HS-27A (cell line): ENCODE results near the gene FIGN.

Source experiments
- DNase-seq: peaks from one replicate; pipeline ENCODE4 v3.0.0-alpha.2; 2012; ENCODE audit warnings: low read depth, missing footprints

The FIGN gene

GRCh38 chr2:163611557-163611906, 124.3 kb downstream of the FIGN start:
- no peak for DNase-seq

DNA sequence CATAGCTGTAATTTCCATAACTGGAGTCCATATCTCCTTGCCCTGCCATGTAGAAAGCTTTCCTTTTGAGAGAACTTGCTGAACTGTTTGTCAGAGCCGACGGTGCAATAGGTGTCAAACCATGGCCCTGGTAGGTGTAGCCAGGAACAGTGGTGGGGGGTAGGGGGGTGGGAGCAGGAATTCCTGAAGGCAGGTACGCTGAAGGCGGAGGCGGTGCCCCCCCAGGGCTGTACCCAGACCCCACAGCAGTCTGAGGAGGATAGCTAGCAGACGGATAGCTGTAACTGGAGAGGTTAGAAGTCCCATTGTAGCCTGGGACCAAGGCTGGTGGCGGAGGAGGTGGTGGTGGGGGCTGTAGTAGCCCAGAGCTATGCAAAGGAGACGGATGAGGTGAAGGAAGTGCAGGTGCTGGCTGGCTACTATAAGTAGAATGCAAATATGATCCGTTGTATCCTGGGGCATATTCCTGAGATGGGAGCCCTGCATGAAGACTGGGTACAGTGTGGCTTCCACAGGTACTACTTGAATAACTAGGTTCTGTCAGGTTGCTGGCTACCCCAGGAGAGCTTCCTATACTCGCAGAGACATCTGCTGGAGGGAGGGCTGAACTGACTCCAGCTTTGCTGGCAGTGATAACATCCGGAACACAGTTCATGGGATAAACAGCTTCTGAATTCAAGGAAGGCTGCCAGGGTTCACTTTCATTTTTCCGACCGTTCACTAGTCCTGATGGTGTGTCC, 124.8 kb downstream of the FIGN start:
- DNase-seq = no peak

DNA sequence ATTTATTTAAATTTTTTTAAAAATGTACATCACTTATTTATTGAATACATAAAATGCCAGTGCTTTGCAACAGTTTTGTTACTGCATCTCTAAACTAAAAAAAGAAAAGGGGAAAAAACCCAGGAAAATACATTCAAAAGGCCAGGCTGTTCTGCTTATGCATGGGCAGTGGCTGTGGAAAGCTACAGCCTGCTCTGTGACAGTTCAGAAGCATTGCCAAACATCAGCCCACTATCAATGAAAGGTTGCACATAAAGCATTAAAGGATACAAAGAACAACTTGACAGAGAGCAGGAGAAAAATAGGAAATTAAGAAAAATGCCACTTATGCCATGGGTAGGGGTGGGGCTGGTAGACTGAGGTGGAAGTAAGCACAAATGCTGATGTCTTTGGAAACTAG, 128.2 kb downstream of the FIGN start:
- no peak for DNase-seq

DNA sequence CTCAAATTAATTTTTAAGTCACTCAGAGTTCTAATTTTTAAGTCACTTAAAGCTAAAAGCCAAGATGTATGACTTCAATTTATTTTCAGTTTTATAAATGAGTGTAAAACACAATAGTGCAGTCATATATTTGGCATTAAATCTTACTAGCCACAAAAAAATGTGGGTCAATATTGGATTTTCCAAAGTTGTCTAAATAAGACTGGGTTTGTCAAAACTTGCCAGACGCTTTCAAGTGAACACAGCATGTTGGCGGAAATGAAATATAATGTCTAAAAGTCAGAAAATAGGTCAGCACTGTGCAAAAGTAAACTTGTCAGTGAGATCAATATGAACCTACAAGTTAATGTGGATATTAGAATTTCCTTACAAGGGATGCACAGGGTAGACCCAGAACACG, 128.9 kb downstream of the FIGN start:
- no peak for DNase-seq

DNA sequence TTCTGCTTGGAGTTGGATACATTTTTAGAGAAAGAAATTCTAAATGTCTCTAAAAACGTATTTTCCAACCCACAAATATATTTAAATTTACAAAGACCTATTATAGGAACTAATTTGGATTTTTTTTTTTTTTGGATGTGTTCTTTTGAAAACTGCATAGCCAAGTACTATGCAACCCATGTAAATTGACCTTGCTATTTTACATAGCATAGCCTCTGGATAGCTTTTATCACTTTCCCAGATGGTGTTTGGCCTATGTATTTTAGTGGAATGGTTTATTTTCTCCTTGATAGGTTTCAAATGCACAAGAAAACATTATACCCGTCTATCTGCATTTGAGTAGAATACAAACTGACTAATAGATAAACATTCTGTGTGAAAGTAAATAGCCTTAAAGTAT, 130.0 kb downstream of the FIGN start:
- no peak for DNase-seq

- DNase-seq = peak; percentile 65
These were observed 130.8 kb downstream of the FIGN start for GRCh38 chr2:163604941-163605555.

GRCh38 chr2:163602196-163602595, 133.6 kb downstream of the FIGN start:
- no peak for DNase-seq

- DNase-seq = no peak
These were observed 134.4 kb downstream of the FIGN start for GRCh38 chr2:163601377-163601776.

DNA sequence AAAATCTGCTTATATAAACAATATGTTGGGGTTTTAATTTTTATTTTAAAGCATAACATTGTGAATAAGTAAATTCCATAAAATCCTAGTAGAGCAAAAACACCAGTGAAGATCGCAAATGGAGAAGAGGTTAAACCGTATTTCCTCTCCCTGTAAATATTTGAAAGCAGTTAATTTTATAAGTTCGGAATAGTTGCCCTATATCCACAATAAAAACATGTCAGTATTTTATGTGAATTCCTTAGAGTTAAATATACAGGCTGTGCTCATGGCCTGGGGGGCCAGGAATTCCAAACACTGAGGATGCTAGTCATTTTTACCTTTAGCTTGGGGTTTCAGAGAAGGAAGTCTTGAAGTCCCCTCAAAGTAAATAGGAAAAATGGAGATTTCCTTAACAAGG, 135.0 kb downstream of the FIGN start:
- no peak for DNase-seq

- no peak for DNase-seq
These were observed 140.8 kb downstream of the FIGN start for GRCh38 chr2:163595028-163595427.

DNA sequence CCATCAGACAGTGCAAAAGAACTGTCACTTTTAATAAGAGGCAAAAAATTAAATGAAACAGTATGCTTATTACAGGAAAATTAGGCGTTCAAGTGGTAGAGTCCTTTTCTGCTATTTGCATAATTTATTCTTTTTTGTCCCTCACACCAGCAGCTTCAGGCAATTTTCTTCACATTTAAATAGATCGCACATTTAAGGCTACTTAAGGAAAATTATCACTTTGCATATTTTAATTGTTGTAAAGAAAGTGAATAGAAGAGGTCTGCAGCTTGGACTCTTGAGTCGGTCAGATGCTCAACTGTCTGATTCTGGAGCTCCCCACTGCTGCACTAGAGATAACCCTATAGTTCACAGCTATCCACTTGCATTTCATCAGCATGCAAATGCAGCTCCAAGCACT, 141.3 kb downstream of the FIGN start:
- no peak for DNase-seq

- no peak for DNase-seq
These were observed 141.8 kb downstream of the FIGN start for GRCh38 chr2:163593982-163594381.

- no peak for DNase-seq
These were observed 142.7 kb downstream of the FIGN start for GRCh38 chr2:163592954-163593622.

GRCh38 chr2:163591461-163591860, 144.3 kb downstream of the FIGN start:
- DNase-seq = no peak

DNA sequence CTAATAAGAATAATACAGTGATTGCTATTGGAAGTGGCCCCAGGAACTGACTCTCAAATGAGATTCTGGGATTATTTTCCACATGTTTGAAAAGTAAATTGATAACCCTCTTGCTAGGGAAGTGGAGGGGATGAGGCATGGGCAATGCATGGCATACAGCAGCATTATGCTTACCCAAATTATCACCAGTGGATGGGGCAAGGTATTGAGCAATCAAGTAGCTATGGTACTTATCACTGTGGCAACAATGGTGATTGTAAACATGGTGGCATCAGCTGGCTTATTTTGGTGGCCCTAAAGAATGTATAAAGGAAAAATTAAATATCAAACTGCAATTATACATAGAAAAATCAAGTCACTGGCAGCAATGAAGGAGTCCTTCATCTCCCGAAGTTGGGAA, 155.1 kb downstream of the FIGN start:
- no peak for DNase-seq

DNA sequence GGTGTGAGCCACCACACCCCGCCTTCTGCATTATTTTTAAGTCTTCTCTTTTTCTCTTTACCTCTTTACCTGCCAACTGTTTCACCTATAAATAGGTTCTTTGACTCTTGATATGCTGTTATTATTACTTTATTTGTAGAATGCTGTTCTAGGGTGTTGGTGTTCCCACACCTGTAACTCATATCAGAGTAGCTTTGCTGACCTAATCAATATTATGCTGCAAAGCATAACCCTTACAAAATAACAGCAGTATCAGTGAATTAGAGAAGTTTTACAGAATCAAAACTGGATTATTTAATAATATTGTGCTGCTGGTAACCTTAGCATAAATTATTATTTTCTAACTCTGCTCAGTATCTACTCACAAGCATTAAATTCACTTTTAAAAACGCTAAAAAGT, 161.5 kb downstream of the FIGN start:
- DNase-seq = no peak

- no peak for DNase-seq
These were observed 162.2 kb downstream of the FIGN start for GRCh38 chr2:163573652-163574051.

DNA sequence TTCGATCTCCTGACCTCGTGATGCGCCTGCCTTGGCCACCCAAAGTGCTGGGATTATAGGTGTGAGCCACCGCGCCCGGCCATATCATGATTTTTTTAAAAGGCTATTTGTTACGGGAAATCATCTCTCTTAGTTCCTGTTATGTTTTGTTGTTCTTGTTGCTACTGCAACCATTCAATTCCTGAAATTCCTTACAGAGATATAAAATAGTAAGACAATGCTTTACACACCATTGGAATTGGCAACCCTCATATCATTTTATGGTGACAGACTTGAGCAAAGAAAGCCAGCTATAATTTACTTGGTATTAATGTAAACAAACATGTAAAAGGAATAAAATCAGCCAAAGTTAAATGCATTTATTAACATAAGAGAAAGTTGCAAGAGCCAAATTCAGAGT, 163.0 kb downstream of the FIGN start:
- no peak for DNase-seq

GRCh38 chr2:163571423-163572102, 164.2 kb downstream of the FIGN start:
- no peak for DNase-seq

DNA sequence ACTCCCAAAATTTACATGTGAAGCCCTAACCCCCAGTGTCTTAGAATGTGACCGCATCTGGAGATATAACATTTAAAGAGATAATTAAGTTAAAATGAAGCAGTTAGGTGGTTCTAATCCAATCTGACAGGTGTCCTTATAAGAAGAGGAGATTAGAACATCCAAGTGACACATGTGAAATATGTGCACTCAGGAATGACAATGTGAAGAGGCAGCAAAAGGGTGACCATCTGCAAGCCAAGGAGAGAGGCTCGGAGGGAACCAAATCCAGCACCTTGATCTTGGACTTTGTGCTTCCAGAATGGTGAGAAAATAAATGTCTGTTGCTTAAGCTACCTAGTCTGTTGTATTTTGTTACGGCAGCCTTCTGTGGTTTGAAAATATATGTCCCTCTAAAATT, 165.4 kb downstream of the FIGN start:
- DNase-seq = no peak

GRCh38 chr2:163565192-163565591, 170.6 kb downstream of the FIGN start:
- DNase-seq = no peak

GRCh38 chr2:163564236-163564635, 171.6 kb downstream of the FIGN start:
- DNase-seq = no peak

DNA sequence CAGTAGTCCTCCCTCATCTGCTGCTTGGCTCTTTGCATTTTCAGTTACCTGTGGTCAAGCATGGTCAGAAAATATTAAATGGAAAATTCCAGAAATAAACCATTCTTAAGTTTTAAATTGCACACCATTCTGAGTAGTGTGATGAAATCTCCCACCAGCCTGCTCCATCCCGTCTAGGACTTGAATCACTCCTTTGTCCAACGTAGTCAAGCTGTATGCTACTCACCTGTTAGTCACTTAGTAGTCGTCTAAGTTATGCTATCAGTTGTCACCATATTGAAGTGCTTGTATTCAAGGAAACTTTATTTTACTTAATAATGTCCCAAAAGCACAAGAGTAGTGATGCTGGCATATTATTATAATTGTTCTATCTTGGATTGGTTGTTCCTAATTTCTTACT, 172.5 kb downstream of the FIGN start:
- DNase-seq = no peak
